Measurements from ENCODE around the gene IL15RA.
"Not testable (repeated sequence)": the region's sequence is repeated elsewhere in the genome, so short reads cannot be mapped to it uniquely, and the experiment has no call there.

DNA sequence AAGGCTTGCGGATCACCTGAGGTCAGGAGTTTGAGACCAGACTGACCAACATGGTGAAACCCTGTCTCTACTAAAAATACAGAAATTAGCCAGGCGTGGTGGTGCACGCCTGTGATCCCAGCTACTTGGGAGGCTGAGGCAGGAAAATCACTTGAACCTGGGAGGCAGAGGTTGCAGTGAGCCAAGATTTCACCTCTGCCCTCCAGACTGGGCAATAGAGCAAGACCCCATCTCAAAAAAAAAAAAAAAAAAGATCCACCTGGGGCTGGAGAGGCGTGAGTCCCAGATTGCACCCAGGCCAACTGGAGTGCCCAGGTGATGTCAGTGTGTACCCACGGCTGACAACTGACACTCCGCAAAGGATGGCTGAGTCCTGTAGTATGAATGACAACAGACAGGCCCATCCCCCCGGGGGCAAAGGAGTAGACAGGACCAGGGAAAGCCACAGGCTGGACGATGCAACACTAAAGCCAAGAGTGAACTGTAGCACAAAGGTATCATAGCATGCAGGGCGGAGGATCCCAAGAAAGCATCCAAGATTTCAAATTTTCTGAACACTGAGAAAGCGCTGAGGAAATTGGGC is 14.9 kb downstream of the IL15RA start:
- not testable (repeated sequence) for TF ChIP-seq POLR2A, CTCF, POLR2AphosphoS5, EP300 (IDR thresholded peaks at IDR 0.05)

Measured in gastroesophageal sphincter (tissue), 3 donors.